H1 (cell line): ENCODE data around the gene WWP2. TPM values are rescaled to one million over a fixed set of nuclear protein-coding genes. Genes with fewer than 3 reads are reported as not detected.

Experiments used
- CTCF ChIA-PET: fragments of 300-600 bp; sonication (Branson Sonifier 250); formaldehyde crosslinking; loops from one replicate; lab custom pipeline; 2021; ENCODE audit not compliant: partially characterized antibody; lab: Charles Lee
- POLR2A ChIA-PET: fragments of 300-600 bp; sonication (Branson Sonifier 250); formaldehyde crosslinking; loops from one replicate; lab custom pipeline; 2021; ENCODE audit warnings: inconsistent platforms; ENCODE audit not compliant: partially characterized antibody; lab: Charles Lee
- DNase-seq, 2 experiments: peaks; one replicate each; pipeline versions ENCODE4 v3.0.0 to v3.0.0-alpha.2; 2010 to 2022; ENCODE audit warnings: low spot score in 2 of 2, low read depth in 1 of 2, mixed read lengths in 1 of 2
- FAIRE-seq: peaks from 2 replicates; lab custom pipeline; 2011; peaks lifted over from hg19 to GRCh38; lab: Jason Lieb, UNC
- H2AFZ ChIP-seq: 2 replicates; pipeline ENCODE4 v1.8.1; 2012; ENCODE audit warnings: low read length, inconsistent platforms
- H2AK5ac ChIP-seq: 2 replicates; pipeline ENCODE4 v1.6.1; 2013; ENCODE audit warnings: low read depth, low read length
- H2BK120ac ChIP-seq: replicated peaks from 2 replicates; pipeline ENCODE3; 2013; ENCODE audit warnings: low read depth, low read length, inconsistent platforms
- H2BK12ac ChIP-seq: 2 replicates; pipeline ENCODE4 v1.6.1; 2013; ENCODE audit warnings: low read depth, low read length
- H2BK15ac ChIP-seq: 2 replicates; pipeline ENCODE4 v1.6.1; 2013; ENCODE audit warnings: low read length
- H2BK20ac ChIP-seq: 2 replicates; pipeline ENCODE4 v1.6.1; 2013; ENCODE audit warnings: low read length
- H2BK5ac ChIP-seq: 2 replicates; pipeline ENCODE4 v1.6.1; 2013; ENCODE audit warnings: low read depth, low read length
- H3K14ac ChIP-seq: 2 replicates; pipeline ENCODE4 v1.6.1; 2013; ENCODE audit warnings: inconsistent platforms; ENCODE audit not compliant: insufficient read length
- H3K18ac ChIP-seq: 2 replicates; pipeline ENCODE4 v1.6.1; 2013; ENCODE audit warnings: low read length; ENCODE audit errors: extremely low read depth
- H3K23ac ChIP-seq: 2 replicates; pipeline ENCODE4 v1.6.1; 2013; ENCODE audit warnings: inconsistent platforms; ENCODE audit not compliant: insufficient read length
- H3K23me2 ChIP-seq: 2 replicates; pipeline ENCODE4 v1.6.1; 2013; ENCODE audit warnings: low read depth, low read length
- H3K27ac ChIP-seq: 2 replicates; pipeline ENCODE4 v1.6.1; 2011; ENCODE audit warnings: low read depth, low read length, inconsistent platforms
- H3K27me3 ChIP-seq, 4 experiments: replicated peaks in 1 of 4; 1 replicate in 1 of 4; 2 replicates in 3 of 4; pipeline versions ENCODE4 v1.6.1 to v1.8.1; 2011 to 2013; ENCODE audit warnings: low read length in 3 of 4, mild to moderate bottlenecking in 3 of 4, inconsistent platforms in 2 of 4, mixed read lengths in 2 of 4, moderate library complexity in 1 of 4; ENCODE audit not compliant: control insufficient read depth in 3 of 4, insufficient read depth in 3 of 4; ENCODE audit errors: extremely low read depth in 1 of 4
- H3K36me3 ChIP-seq, 4 experiments: 2 replicates each; pipeline versions ENCODE4 v1.6.1 to v1.8.1; 2011 to 2013; ENCODE audit warnings: mild to moderate bottlenecking in 4 of 4, low read length in 3 of 4, moderate library complexity in 2 of 4, control low read depth in 1 of 4, inconsistent platforms in 1 of 4; ENCODE audit not compliant: insufficient read depth in 4 of 4, control insufficient read depth in 2 of 4
- H3K4ac ChIP-seq: replicated peaks from 2 replicates; pipeline ENCODE3; 2013; ENCODE audit warnings: low read length, low read depth, mixed read lengths, inconsistent platforms; ENCODE audit not compliant: insufficient read length
- H3K4me1 ChIP-seq, 4 experiments: replicated peaks in 1 of 4; 1 replicate in 1 of 4; 2 replicates in 3 of 4; pipeline versions ENCODE4 v1.6.1 to v1.8.1; 2011 to 2013; ENCODE audit warnings: low read length in 3 of 4, inconsistent platforms in 2 of 4, mixed read lengths in 1 of 4; ENCODE audit not compliant: insufficient read depth in 4 of 4, control insufficient read depth in 3 of 4
- H3K4me2 ChIP-seq, 2 experiments: 2 replicates each; pipeline versions ENCODE4 v1.6.1 to v1.8.1; 2011 to 2013; ENCODE audit warnings: low read depth in 2 of 2, low read length in 2 of 2, control low read depth in 1 of 2, inconsistent platforms in 1 of 2, mild to moderate bottlenecking in 1 of 2; ENCODE audit not compliant: insufficient read depth in 1 of 2
- H3K4me3 ChIP-seq, 4 experiments: fragments of 200-600, 300-600 bp in 1 of 4; sonication (generic), shearing (Covaris generic), sonication (Bioruptor Twin) in 1 of 4; 2 replicates each; pipeline versions ENCODE4 v1.5.1 to v1.8.1; 2011 to 2016; ENCODE audit warnings: low read length in 4 of 4, low read depth in 3 of 4, control low read depth in 2 of 4, inconsistent platforms in 2 of 4, mild to moderate bottlenecking in 2 of 4, mixed read lengths in 1 of 4, moderate library complexity in 1 of 4; ENCODE audit not compliant: insufficient read depth in 2 of 4; ENCODE audit errors: extremely low read depth in 1 of 4
- H3K56ac ChIP-seq: replicated peaks from 2 replicates; pipeline ENCODE3; 2013; ENCODE audit warnings: low read depth, mild to moderate bottlenecking, mixed read lengths, low read length, inconsistent platforms; ENCODE audit not compliant: insufficient read length
- H3K79me1 ChIP-seq: 2 replicates; pipeline ENCODE4 v1.6.1; 2013; ENCODE audit warnings: low read depth, low read length, control low read depth
- H3K79me2 ChIP-seq, 2 experiments: 2 replicates each; pipeline versions ENCODE4 v1.6.1 to v1.8.1; 2012 to 2013; ENCODE audit warnings: low read length in 2 of 2, mild to moderate bottlenecking in 2 of 2, inconsistent platforms in 1 of 2; ENCODE audit not compliant: insufficient read depth in 2 of 2, control insufficient read depth in 1 of 2
- H3K9ac ChIP-seq, 4 experiments: replicated peaks in 1 of 4; 1 replicate in 1 of 4; 2 replicates in 3 of 4; pipeline versions ENCODE4 v1.6.1 to v1.8.1; 2011 to 2013; ENCODE audit warnings: low read depth in 3 of 4, low read length in 3 of 4, control low read depth in 2 of 4, mild to moderate bottlenecking in 2 of 4, moderate library complexity in 2 of 4, inconsistent platforms in 1 of 4; ENCODE audit errors: extremely low read depth in 1 of 4
- H3K9me3 ChIP-seq, 2 experiments: 2 replicates each; pipeline versions ENCODE4 v1.6.1 to v1.8.1; 2012 to 2013; ENCODE audit warnings: mild to moderate bottlenecking in 2 of 2, moderate library complexity in 2 of 2, control low read depth in 1 of 2, inconsistent platforms in 1 of 2, low read depth in 1 of 2, low read length in 1 of 2, mixed read lengths in 1 of 2; ENCODE audit not compliant: insufficient read depth in 2 of 2
- H4K20me1 ChIP-seq, 2 experiments: replicated peaks in 1 of 2; 2 replicates each; pipeline versions ENCODE3 to v1.8.1; 2011 to 2013; ENCODE audit warnings: inconsistent platforms in 2 of 2, low read length in 2 of 2, mild to moderate bottlenecking in 1 of 2; ENCODE audit not compliant: insufficient read depth in 2 of 2, control insufficient read depth in 1 of 2
- H4K5ac ChIP-seq: 2 replicates; pipeline ENCODE4 v1.6.1; 2013; ENCODE audit warnings: low read length, low read depth, mixed read lengths, inconsistent platforms; ENCODE audit not compliant: insufficient read length
- H4K8ac ChIP-seq: 2 replicates; pipeline ENCODE4 v1.8.0; 2013; ENCODE audit warnings: mild to moderate bottlenecking, moderate library complexity, low read length, inconsistent platforms; ENCODE audit not compliant: insufficient read depth; ENCODE audit errors: extremely low read depth
- H4K91ac ChIP-seq: replicated peaks from 2 replicates; pipeline ENCODE3; 2013; ENCODE audit warnings: low read length, mixed read lengths, inconsistent platforms; ENCODE audit not compliant: insufficient read length
- RBBP5 ChIP-seq: IDR thresholded peaks from 2 replicates; pipeline ENCODE4 v1.7.1; 2012; ENCODE audit warnings: low read depth, mild to moderate bottlenecking, inconsistent platforms, low read length, moderate library complexity, borderline replicate concordance
- WGBS, 2 experiments: shearing (Covaris generic) in 1 of 2; methylation state at CpG; one replicate each; pipeline versions ENCODE4 v1.1.6 to v1.1.7; 2013 to 2015; ENCODE audit warnings: low lambda C conversion rate in 2 of 2, mixed read lengths in 2 of 2, inconsistent platforms in 1 of 2, low coverage in 1 of 2, missing lambda C conversion rate in 1 of 2; ENCODE audit not compliant: insufficient replicate concordance in 2 of 2, insufficient coverage in 1 of 2, insufficient read length in 1 of 2; ENCODE audit errors: extremely low coverage in 1 of 2, missing lambda C conversion rate in 1 of 2; 5-methylcytosine and 5-hydroxymethylcytosine counted together
- polyA plus RNA-seq, 7 experiments: library from polyadenylated mRNA; depleted of rRNA in 3 of 7; stranded (reverse) in 5 of 7; unstranded in 2 of 7; fragments of >200 nt in 5 of 7; fragments of 200-250 nt in 2 of 7; gene quantifications; 1 replicate in 5 of 7; 2 replicates in 1 of 7; 4 replicates in 1 of 7; pipeline versions ENCODE4 v1.2.1 to v1.2.3, GENCODE V29; 2011 to 2013; ENCODE audit warnings: missing spikeins in 2 of 7, mixed read lengths in 2 of 7
- total RNA-seq: library from RNA; stranded (reverse); fragmentation: NEBNext Ultra II Directional; extraction: Animal tissue kit (Norgen Biotek cat#: 25700); gene quantifications from 2 replicates; pipeline ENCODE4 v1.2.1, GENCODE V29; 2021

WWP2 gene
- total and polyA plus RNA-seq, 2 of the 8 experiments (the other 6 are each of a cell fraction or from before 2014, with no cell fraction given): 14.1 to 42.2 TPM

DNA sequence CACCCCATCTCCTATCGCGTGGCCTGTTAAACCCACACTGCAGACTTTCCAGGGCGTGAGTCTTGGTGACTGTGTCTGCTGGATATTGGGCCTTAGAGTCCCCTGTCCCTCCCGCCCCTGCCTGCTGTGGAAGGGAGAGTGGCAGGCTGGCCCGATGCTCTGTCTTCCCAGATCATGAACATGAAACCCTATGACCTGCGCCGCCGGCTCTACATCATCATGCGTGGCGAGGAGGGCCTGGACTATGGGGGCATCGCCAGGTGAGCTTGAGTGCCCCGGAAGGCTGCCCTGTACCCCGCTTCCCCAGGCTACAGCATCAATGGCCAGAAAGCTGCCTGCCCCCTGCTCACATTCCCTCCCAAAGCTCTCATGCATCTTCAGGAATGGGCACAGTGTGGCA is 169.5 kb downstream of the WWP2 start:
- H3K4ac ChIP-seq: no peak overlapping the region
- no peak overlapping the region for H3K4me2 ChIP-seq
- no peak overlapping the region for H2BK15ac ChIP-seq
- DNase-seq (no peak), FAIRE-seq (no peak)
- ChIA-PET CTCF (interaction anchor here (0.5 to 9.6 kb wide), 6 partner anchors 10 to 706 kb away, joined by 3 to 123 read pairs (median 27); no protein-coding TSS in a partner anchor), POLR2A (no interaction called here)
- H2BK5ac ChIP-seq: no peak overlapping the region
- no peaks in the 10 kb centered on the region for H3K27me3 ChIP-seq
- H3K4me1 ChIP-seq: peaks cover 0 to 3% (median 2%) of the 10 kb centered on the region in 4 experiments; a peak in 3 of 7 replicates
- no peak overlapping the region for H3K23ac ChIP-seq
- no peak overlapping the region for H2BK120ac ChIP-seq
- no peaks in the 10 kb centered on the region for H3K9me3 ChIP-seq
- H3K23me2 ChIP-seq: no peaks in the 10 kb centered on the region
- no peak overlapping the region for H4K8ac ChIP-seq
- H3K36me3 ChIP-seq: peaks cover 0 to 5% (median 3%) of the 10 kb centered on the region in 4 experiments; a peak in 4 of 8 replicates
- H3K18ac ChIP-seq: no peak overlapping the region
- no peaks in the 10 kb centered on the region for H3K79me1 ChIP-seq
- H4K20me1 ChIP-seq: peaks cover 0 to 1% of the 10 kb centered on the region in 2 experiments
- H3K14ac ChIP-seq: no peak overlapping the region
- WGBS, 2 experiments: 96% methylated on average over 12 of the region's 13 CpGs; no CpG with 5 or more reads in 1 of the 2 experiments
- no peak overlapping the region for H4K91ac ChIP-seq
- no peak overlapping the region for H3K27ac ChIP-seq
- H4K5ac ChIP-seq: no peak overlapping the region
- no peak overlapping the region for H3K4me3 ChIP-seq
- H2AK5ac ChIP-seq: no peak overlapping the region
- H3K9ac ChIP-seq: no peak overlapping the region
- H3K56ac ChIP-seq: no peak overlapping the region
- H2BK20ac ChIP-seq: no peak overlapping the region
- no peaks in the 10 kb centered on the region for H3K79me2 ChIP-seq
- H2BK12ac ChIP-seq: no peak overlapping the region
- no peak overlapping the region for H2AFZ ChIP-seq
- no peak for TF ChIP-seq RBBP5
